Tibial artery (tissue), 4 donors: ENCODE data around the gene TMTC1.

ENCODE experiments used
- DNase-seq, 2 donors: peaks; one replicate each; pipeline ENCODE4 v3.0.0-alpha.2; 2019
- H3K27ac ChIP-seq, 2 donors: fragments of 200-600 bp; sonication (generic) in 1 of 2; 1 replicate in 1 of 2; 2 replicates in 1 of 2; pipeline ENCODE4 v1.5.1; 2018 to 2019; ENCODE audit warnings: mild to moderate bottlenecking in 1 of 2
- H3K27me3 ChIP-seq, 2 donors: fragments of 200-600 bp; sonication (generic) in 1 of 2; one replicate each; pipeline versions ENCODE4 v1.5.1 to v1.6.0; 2016 to 2019
- H3K36me3 ChIP-seq, 3 donors: fragments of 200-600 bp; sonication (generic) in 2 of 3; one replicate each; pipeline ENCODE4 v1.5.1; 2016 to 2019; ENCODE audit warnings: mild to moderate bottlenecking in 2 of 3
- H3K4me1 ChIP-seq, 4 donors: fragments of 200-600 bp; sonication (generic) in 2 of 4; 1 replicate in 3 of 4; 2 replicates in 1 of 4; pipeline ENCODE4 v1.5.1; 2016 to 2019
- H3K4me3 ChIP-seq, 2 donors: fragments of 200-600 bp; sonication (generic) in 1 of 2; 1 replicate in 1 of 2; 2 replicates in 1 of 2; pipeline ENCODE4 v1.5.1; 2018 to 2019; ENCODE audit warnings: mild to moderate bottlenecking in 2 of 2
- H3K9me3 ChIP-seq, 3 donors: fragments of 200-600 bp; sonication (generic) in 1 of 3; one replicate each; pipeline ENCODE4 v1.5.1; 2016 to 2019
- CTCF ChIP-seq, 2 experiments: fragments of 200-600 bp in 1 of 2; fragments of 450-650 bp in 1 of 2; IDR thresholded peaks; one replicate each; pipeline ENCODE4 v1.5.1; 2017 to 2019; ENCODE audit warnings: antibody characterized with exemption in 2 of 2, mild to moderate bottlenecking in 1 of 2, moderate library complexity in 1 of 2
- intact Hi-C: fragments of 100-400 bp; cut with DNase I; formaldehyde crosslinking; loops from one replicate; pipeline ENCODE4 v1.15.0; 2023; ENCODE audit warnings: low total_unique reads

Gene TMTC1

DNA sequence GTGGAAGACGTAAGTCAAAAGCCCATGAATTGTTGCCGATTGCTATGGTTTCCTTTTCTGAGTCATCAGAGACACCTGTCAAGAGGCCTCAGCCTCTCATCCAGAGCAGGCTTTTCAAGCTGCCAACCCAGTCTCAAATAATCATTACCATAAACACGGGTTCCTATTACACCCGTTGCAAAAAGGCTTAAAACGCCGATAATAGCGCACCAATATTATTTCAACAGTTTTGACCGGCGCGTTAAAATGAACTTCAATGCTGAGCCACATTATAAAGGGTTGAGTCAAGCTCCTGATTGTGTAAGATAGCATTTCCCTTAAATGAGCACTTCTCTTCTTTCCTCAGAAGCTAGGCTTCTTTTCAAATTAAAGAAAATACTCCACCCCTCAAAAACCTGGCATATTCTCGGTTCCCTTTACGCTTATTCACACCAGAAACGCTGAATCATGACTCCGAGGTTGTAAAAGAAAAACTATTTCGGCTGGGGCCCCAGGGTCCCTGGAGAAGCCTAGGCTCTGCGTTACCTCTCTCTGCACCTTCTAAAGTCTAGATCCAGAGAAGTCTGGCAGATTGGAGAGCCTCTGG, 1.4 kb downstream of the TMTC1 start:
- intact Hi-C loops = loop anchor here (5.0 kb wide), 1 partner anchor 70 kb away; no protein-coding TSS in a partner anchor
- peak in 1 of 2 donors; percentile 67 for DNase-seq
- H3K9me3 ChIP-seq = no peaks in the 10 kb centered on the region
- H3K4me1 ChIP-seq = peaks cover 0 to 52% (median 17%) of the 10 kb centered on the region in 4 donors
- H3K27ac ChIP-seq = peak overlapping the region; percentile 85 to 88
- no peaks in the 10 kb centered on the region for H3K27me3 ChIP-seq
- no peaks in the 10 kb centered on the region for H3K36me3 ChIP-seq
- peak overlapping the region; percentile 84 to 94 for H3K4me3 ChIP-seq
- no peak for TF ChIP-seq CTCF (IDR thresholded peaks at IDR 0.05)

DNA sequence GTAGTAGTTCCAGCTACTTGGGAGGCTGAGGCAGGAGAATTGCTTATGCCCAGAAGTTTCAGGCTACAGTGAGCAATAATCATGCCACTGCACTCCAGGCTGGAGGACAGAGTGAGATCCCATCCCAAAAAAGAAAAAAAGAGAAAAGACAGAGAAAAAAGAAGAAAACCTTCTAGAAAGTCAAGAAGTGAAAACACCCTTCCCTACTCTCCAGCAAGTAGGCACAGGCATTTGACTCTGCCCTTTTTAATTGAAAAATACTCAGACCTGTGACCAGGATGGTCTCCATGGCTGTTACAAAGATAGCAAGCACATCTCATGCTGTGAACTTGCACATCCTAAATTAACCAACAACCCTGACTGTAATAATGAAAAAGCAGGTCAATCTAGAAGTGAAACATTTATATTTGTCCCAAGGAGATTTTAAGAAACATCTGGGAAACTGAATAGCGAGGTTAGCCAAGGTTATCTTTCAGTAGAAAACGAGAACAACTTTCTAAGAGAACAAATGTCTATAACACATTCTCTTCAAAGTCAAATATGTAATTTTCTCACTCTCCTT, 2.0 kb downstream of the TMTC1 start:
- Histone ChIP-seq H3K27me3 (no peaks in the 10 kb centered on the region), H3K9me3 (no peaks in the 10 kb centered on the region), H3K27ac (peak overlapping the region; percentile 85 to 88), H3K4me3 (peak overlapping the region; percentile 84 to 94), H3K36me3 (no peaks in the 10 kb centered on the region), H3K4me1 (peaks cover 0 to 58% (median 21%) of the 10 kb centered on the region in 4 donors)
- no peak for TF ChIP-seq CTCF (IDR thresholded peaks at IDR 0.05)
- intact Hi-C loops = loop anchor here (5.0 kb wide), 1 partner anchor 69 kb away; no protein-coding TSS in a partner anchor
- DNase-seq = no peak

DNA sequence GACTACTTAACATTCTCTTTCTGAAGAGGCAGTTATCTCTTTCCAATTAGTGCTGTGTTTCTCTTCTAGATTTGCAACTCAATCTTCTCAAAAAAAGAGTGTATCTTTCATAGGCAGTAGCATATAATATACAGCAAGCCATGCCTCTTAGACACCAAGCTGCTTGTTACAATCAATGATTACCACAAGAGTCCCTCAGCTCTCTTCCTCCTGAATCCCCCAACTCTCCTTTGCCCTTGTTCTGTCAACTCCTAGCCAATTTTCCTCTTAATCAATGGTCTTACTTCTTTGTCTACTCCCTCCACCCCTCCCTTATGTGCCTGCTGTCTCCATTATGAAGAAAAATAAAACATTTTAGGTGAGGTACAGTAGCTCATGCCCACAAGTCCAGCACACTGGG, 2.6 kb downstream of the TMTC1 start:
- H3K36me3 ChIP-seq = no peaks in the 10 kb centered on the region
- peak overlapping the region; percentile 84 to 94 for H3K4me3 ChIP-seq
- no peak for DNase-seq
- no peak for TF ChIP-seq CTCF (IDR thresholded peaks at IDR 0.05)
- intact Hi-C loops = loop anchor here (5.0 kb wide), 1 partner anchor 69 kb away; no protein-coding TSS in a partner anchor
- H3K27ac ChIP-seq = peak overlapping the region; percentile 85 to 88
- no peaks in the 10 kb centered on the region for H3K27me3 ChIP-seq
- no peaks in the 10 kb centered on the region for H3K9me3 ChIP-seq
- peaks cover 0 to 64% (median 22%) of the 10 kb centered on the region in 4 donors for H3K4me1 ChIP-seq

- Histone ChIP-seq H3K4me3 (no peak overlapping the region), H3K4me1 (peaks cover 0 to 74% (median 26%) of the 10 kb centered on the region in 4 donors), H3K36me3 (peaks cover 0 to 4% (median 0%) of the 10 kb centered on the region in 3 donors), H3K27ac (no peak overlapping the region), H3K9me3 (no peaks in the 10 kb centered on the region), H3K27me3 (no peaks in the 10 kb centered on the region)
- intact Hi-C loops = loop anchor here (5.0 kb wide), 1 partner anchor 68 kb away; no protein-coding TSS in a partner anchor
- DNase-seq = no peak
- no peak for TF ChIP-seq CTCF (IDR thresholded peaks at IDR 0.05)
Observed at GRCh38 chr12:29780084-29780483, 3.7 kb downstream of the TMTC1 start.

- no peaks in the 10 kb centered on the region for H3K27me3 ChIP-seq
- H3K4me3 ChIP-seq = no peak overlapping the region
- H3K36me3 ChIP-seq = peaks cover 0 to 4% (median 0%) of the 10 kb centered on the region in 3 donors
- intact Hi-C loops = no loop called here
- peak overlapping the region; percentile 34 to 38 for H3K27ac ChIP-seq
- H3K9me3 ChIP-seq = no peaks in the 10 kb centered on the region
- no peak for TF ChIP-seq CTCF (IDR thresholded peaks at IDR 0.05)
- no peak for DNase-seq
- H3K4me1 ChIP-seq = peaks cover 0 to 82% (median 26%) of the 10 kb centered on the region in 4 donors
Observed at GRCh38 chr12:29778531-29778930, 5.2 kb downstream of the TMTC1 start.
